ENCODE results near the gene PPP3CA. TPM values are rescaled to one million over a fixed set of nuclear protein-coding genes. Genes with fewer than 3 reads are reported as not detected.

Gene PPP3CA
- total RNA-seq, 4 donors from 2014 or later: 28.7 to 51.7 (median 39.0) TPM

DNA sequence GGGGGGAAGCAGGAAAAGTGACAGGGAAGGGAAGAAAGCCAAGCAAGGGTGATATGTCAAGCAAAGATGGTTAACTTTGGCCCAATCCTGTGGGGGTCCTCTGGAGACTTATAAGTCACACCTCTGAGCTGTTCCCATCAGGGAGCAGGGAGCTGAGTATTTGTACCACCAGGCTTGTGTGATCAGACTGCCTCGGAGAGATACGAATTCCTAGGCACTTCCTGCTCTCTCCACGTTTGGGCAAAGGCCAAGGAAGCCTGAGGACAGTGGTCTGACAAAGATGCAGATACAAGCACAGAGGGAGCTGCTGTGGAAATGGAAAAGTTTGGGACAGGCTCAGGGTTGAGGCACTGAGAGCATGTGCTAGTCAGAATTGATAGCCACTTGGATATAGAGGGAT, 10.4 kb upstream of the PPP3CA start:
- no peaks in the 10 kb centered on the region for H3K27me3 ChIP-seq
- H3K36me3 ChIP-seq: no peaks in the 10 kb centered on the region
- peaks cover 8% of the 10 kb centered on the region for H3K4me1 ChIP-seq
- no peaks in the 10 kb centered on the region for H3K9me3 ChIP-seq
- TF ChIP-seq POLR2AphosphoS5 (IDR thresholded peaks at IDR 0.05) (no peak), POLR2A (IDR thresholded peaks at IDR 0.05) (no peak), EP300 (IDR thresholded peaks at IDR 0.05) (no peak)
- TF ChIP-seq, protein P1, sequence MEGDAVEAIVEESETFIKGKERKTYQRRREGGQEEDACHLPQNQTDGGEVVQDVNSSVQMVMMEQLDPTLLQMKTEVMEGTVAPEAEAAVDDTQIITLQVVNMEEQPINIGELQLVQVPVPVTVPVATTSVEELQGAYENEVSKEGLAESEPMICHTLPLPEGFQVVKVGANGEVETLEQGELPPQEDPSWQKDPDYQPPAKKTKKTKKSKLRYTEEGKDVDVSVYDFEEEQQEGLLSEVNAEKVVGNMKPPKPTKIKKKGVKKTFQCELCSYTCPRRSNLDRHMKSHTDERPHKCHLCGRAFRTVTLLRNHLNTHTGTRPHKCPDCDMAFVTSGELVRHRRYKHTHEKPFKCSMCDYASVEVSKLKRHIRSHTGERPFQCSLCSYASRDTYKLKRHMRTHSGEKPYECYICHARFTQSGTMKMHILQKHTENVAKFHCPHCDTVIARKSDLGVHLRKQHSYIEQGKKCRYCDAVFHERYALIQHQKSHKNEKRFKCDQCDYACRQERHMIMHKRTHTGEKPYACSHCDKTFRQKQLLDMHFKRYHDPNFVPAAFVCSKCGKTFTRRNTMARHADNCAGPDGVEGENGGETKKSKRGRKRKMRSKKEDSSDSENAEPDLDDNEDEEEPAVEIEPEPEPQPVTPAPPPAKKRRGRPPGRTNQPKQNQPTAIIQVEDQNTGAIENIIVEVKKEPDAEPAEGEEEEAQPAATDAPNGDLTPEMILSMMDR (IDR thresholded peaks at IDR 0.05): no peak
- no peak overlapping the region for H3K4me3 ChIP-seq
- 61% methylated on average over 3 of the region's 3 CpGs for WGBS
- DNase-seq (ENCODE audit: low spot score in 2 of 2): no peak
- H3K27ac ChIP-seq: no peak overlapping the region

DNA sequence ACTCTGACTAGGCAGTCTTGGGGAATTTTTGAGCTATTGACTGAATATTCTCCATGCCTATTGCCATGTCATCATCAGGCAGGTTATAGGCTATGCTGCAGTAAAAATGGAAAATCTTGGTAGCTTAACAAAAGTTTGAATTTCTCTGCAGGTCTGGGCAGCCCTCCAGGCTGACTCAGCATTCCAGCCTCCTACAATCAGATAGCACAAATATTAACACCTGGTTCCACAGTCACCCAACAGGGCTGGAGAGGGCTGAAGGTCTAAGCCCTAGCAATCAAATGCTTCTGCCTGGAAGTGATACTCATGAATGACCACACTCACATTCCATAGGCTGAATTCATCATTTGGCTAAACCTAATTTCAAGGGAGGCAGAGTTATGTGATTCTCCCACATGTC, 9.6 kb upstream of the PPP3CA start:
- Histone ChIP-seq H3K27ac (no peak overlapping the region), H3K9me3 (no peaks in the 10 kb centered on the region), H3K4me1 (peaks cover 8% of the 10 kb centered on the region)

DNA sequence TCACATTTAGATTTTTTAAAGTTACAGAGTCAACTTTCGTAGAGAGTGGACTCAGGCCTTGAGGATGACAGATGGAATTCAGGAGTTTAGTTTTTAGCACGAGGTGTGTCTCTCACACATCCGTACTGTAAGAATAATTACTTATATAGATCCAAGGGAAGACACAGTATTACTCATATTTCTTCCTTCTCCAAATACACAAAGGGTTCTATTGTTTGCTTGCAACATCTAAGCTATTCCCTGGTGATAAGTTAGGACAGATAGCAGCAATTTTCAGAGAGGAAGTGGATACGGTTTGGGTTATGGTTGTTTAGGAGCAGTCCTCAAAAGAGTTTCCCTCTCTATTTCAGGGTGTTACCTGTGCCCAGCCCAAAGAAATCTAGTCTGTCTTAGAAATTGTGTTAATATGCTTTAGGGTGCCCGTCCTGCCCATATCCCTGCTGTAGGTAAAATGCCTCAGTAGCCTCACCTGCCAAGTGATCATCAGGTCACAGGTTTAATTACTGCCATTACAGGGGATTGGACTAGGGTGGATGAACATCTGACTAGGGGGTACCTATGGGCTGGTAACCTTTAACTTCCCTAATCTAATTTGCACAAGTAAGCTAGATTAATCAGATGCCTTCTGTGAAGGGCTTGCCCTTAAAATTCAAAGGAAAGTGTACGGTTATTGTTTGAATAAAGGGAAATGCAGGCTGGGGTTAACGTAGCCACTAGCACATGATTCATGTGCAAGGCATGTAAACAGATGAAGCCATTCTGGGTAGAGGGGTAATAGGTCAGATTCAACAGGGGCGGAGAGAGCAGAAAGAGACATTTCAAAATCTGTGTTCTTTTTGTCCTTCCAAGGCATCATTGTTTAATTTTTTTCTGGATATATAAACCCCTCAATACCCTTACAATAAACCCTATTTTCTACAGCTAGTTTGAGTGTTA, 8.7 kb upstream of the PPP3CA start:
- Histone ChIP-seq H3K36me3 (no peaks in the 10 kb centered on the region), H3K9me3 (no peaks in the 10 kb centered on the region), H3K4me1 (peaks cover 8% of the 10 kb centered on the region), H3K4me3 (no peak overlapping the region), H3K27me3 (no peaks in the 10 kb centered on the region), H3K27ac (peak overlapping the region; percentile 34)
- TF ChIP-seq POLR2AphosphoS5 (IDR thresholded peaks at IDR 0.05): no peak
- no peak for TF ChIP-seq POLR2A (IDR thresholded peaks at IDR 0.05)
- TF ChIP-seq, protein P1 (IDR thresholded peaks at IDR 0.05): no peak
- TF ChIP-seq EP300 (IDR thresholded peaks at IDR 0.05): no peak
- DNase-seq (ENCODE audit: low spot score in 2 of 2): no peak
- 63% methylated on average over 8 of the region's 8 CpGs for whole genome bisulfite sequencing

More for the DNA sequence above, 9.6 kb upstream of the PPP3CA start:
- no peak for DNase-seq (ENCODE audit: low spot score in 2 of 2)
- TF ChIP-seq, protein P1 (IDR thresholded peaks at IDR 0.05): no peak
- no peak for TF ChIP-seq POLR2A (IDR thresholded peaks at IDR 0.05)
- TF ChIP-seq EP300 (IDR thresholded peaks at IDR 0.05): no peak
- no peak for TF ChIP-seq POLR2AphosphoS5 (IDR thresholded peaks at IDR 0.05)
- Histone ChIP-seq H3K27me3 (no peaks in the 10 kb centered on the region), H3K4me3 (no peak overlapping the region), H3K36me3 (no peaks in the 10 kb centered on the region)

DNA sequence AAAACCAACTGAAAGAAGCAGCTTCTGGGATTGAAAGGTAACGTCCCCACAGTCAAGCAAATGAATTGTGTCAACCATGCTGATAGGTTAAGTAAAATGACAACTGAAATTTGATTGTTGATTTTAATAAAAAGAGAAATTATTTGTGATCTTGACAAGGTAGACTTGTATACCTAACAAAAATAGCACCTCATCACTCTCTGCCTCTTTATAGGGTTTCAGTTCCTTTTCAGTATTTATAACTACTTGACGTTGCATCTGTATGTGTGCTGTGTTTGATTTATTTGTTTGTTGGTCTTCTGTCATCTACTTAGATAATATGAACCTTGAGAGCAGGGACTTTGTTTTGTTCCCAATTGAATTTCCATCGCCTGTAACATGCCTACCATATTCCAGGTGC, 7.9 kb upstream of the PPP3CA start:
- TF ChIP-seq EP300 (IDR thresholded peaks at IDR 0.05): no peak
- TF ChIP-seq, protein P1 (IDR thresholded peaks at IDR 0.05): no peak
- TF ChIP-seq POLR2A (IDR thresholded peaks at IDR 0.05): no peak
- TF ChIP-seq POLR2AphosphoS5 (IDR thresholded peaks at IDR 0.05): no peak
- no peaks in the 10 kb centered on the region for H3K27me3 ChIP-seq
- DNase-seq (ENCODE audit: low spot score in 2 of 2): no peak
- no peak overlapping the region for H3K27ac ChIP-seq
- H3K9me3 ChIP-seq: no peaks in the 10 kb centered on the region
- peaks cover 11% of the 10 kb centered on the region for H3K4me1 ChIP-seq
- H3K36me3 ChIP-seq: no peaks in the 10 kb centered on the region
- 85% methylated on average over 3 of the region's 3 CpGs for WGBS
- no peak overlapping the region for H3K4me3 ChIP-seq

DNA sequence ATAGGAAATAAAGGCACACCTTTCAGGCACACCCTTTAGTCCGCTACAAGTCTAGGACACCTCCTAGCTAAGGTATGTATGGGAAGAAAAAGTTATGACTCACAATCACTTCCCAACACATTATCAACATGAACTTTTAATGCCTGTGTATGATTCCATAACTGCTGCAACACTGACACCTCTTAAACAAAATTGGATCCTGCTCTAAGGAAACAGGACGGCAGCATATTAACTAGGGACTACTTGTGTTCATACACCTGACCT, 2.4 kb upstream of the PPP3CA start:
- 44% methylated on average over 2 of the region's 2 CpGs for WGBS

More for the DNA sequence above, 2.4 kb upstream of the PPP3CA start:
- Histone ChIP-seq H3K27me3 (no peaks in the 10 kb centered on the region), H3K27ac (peak overlapping the region; percentile 98), H3K36me3 (no peaks in the 10 kb centered on the region), H3K4me3 (no peak overlapping the region), H3K4me1 (peaks cover 34% of the 10 kb centered on the region), H3K9me3 (no peaks in the 10 kb centered on the region)
- TF ChIP-seq, protein P1 (IDR thresholded peaks at IDR 0.05): no peak
- no peak for TF ChIP-seq POLR2AphosphoS5 (IDR thresholded peaks at IDR 0.05)
- TF ChIP-seq POLR2A (IDR thresholded peaks at IDR 0.05): no peak
- no peak for TF ChIP-seq EP300 (IDR thresholded peaks at IDR 0.05)
- no peak for DNase-seq (ENCODE audit: low spot score in 2 of 2)
